Sciatic nerve (tissue), 2 donors: ENCODE data around the gene SERPINA12. TPM values are rescaled to one million over a fixed set of nuclear protein-coding genes. Genes with fewer than 3 reads are reported as not detected.

Experiments used
- ATAC-seq: fragments of 200-7000 bp; cut with Tn5 transposase; one replicate; pipeline ENCODE4 v1.9.1; 2020; ENCODE audit warnings: mild to moderate bottlenecking, moderate library complexity
- DNase-seq: peaks from one replicate; pipeline ENCODE4 v3.0.0-alpha.2; 2020; ENCODE audit warnings: low spot score
- intact Hi-C: fragments of 100-400 bp; cut with DNase I; formaldehyde crosslinking; loops from one replicate; pipeline ENCODE4 v1.14.2; 2022
- total RNA-seq: library from RNA; stranded (reverse); fragmentation: NEBNext Ultra II Directional; extraction: Animal tissue kit (Norgen Biotek cat#: 25700); gene quantifications from one replicate; pipeline ENCODE4 v1.2.1, GENCODE V29; 2021
- donor health status: DM: no; HTN: no; CAD: no.
- donor health status: DM: no; HTN: no; CAD: no.

The SERPINA12 gene
- total RNA-seq, 1 donor from 2014 or later = not detected

- no peak for DNase-seq
- intact Hi-C loops = no loop called here
- no peak for ATAC-seq
Measured at GRCh38 chr14:94451091-94451771, 58.0 kb downstream of the SERPINA12 start.

- ATAC-seq (no peak), DNase-seq (no peak)
- intact Hi-C loops = no loop called here
Measured at GRCh38 chr14:94450722-94451090, 58.6 kb downstream of the SERPINA12 start.

GRCh38 chr14:94449930-94450329 lies 59.3 kb downstream of the SERPINA12 start:
- intact Hi-C loops = no loop called here
- DNase-seq = no peak
- no peak for ATAC-seq

GRCh38 chr14:94448071-94448808 lies 61.0 kb downstream of the SERPINA12 start:
- DNase-seq = no peak
- intact Hi-C loops = no loop called here
- ATAC-seq = no peak

- intact Hi-C loops = no loop called here
- ATAC-seq = no peak
- DNase-seq = no peak
Measured at GRCh38 chr14:94447206-94447605, 62.1 kb downstream of the SERPINA12 start.

GRCh38 chr14:94446126-94446525 lies 63.1 kb downstream of the SERPINA12 start:
- no peak for DNase-seq

GRCh38 chr14:94445003-94445402 lies 64.3 kb downstream of the SERPINA12 start:
- DNase-seq (no peak), ATAC-seq (no peak)
- intact Hi-C loops = no loop called here

More at GRCh38 chr14:94446126-94446525, 63.1 kb downstream of the SERPINA12 start:
- intact Hi-C loops = no loop called here
- ATAC-seq = no peak

- intact Hi-C loops = no loop called here
Measured at GRCh38 chr14:94441531-94442205, 67.6 kb downstream of the SERPINA12 start.

GRCh38 chr14:94441130-94441529 lies 68.1 kb downstream of the SERPINA12 start:
- ATAC-seq (no peak), DNase-seq (no peak)
- intact Hi-C loops = no loop called here

More at GRCh38 chr14:94441531-94442205, 67.6 kb downstream of the SERPINA12 start:
- ATAC-seq = no peak
- no peak for DNase-seq

GRCh38 chr14:94439453-94440057 lies 69.7 kb downstream of the SERPINA12 start:
- DNase-seq (no peak), ATAC-seq (no peak)
- intact Hi-C loops = no loop called here

Other genes starting within 250 kb of the SERPINA12 start
- not detected for gene SERPINA10, start 216.2 kb downstream of the SERPINA12 start, total RNA-seq
- gene SERPINA6, start 186.1 kb downstream of the SERPINA12 start, total RNA-seq = not detected
- gene SERPINA2, start 142.8 kb downstream of the SERPINA12 start, total RNA-seq = not detected
- gene SERPINA1, start 120.9 kb downstream of the SERPINA12 start, total RNA-seq = 28.5 TPM
- gene SERPINA11, start 56.7 kb downstream of the SERPINA12 start, total RNA-seq = not detected
- gene SERPINA9, start 33.3 kb downstream of the SERPINA12 start, total RNA-seq = not detected
- not detected for gene SERPINA4, start 52.0 kb upstream of the SERPINA12 start, total RNA-seq
- 8.8 TPM for gene SERPINA5, start 72.0 kb upstream of the SERPINA12 start, total RNA-seq
- gene SERPINA3, start 102.9 kb upstream of the SERPINA12 start, total RNA-seq = 77.1 TPM